SHP77 treated with DMSO at 0.1 percent for 48 hours (cell line): ENCODE data around the gene LRRC28.

Experiments used
- DNase-seq: peaks from one replicate; lab custom pipeline; 2025; lab: John Stamatoyannopoulos, UW

Gene LRRC28

DNA sequence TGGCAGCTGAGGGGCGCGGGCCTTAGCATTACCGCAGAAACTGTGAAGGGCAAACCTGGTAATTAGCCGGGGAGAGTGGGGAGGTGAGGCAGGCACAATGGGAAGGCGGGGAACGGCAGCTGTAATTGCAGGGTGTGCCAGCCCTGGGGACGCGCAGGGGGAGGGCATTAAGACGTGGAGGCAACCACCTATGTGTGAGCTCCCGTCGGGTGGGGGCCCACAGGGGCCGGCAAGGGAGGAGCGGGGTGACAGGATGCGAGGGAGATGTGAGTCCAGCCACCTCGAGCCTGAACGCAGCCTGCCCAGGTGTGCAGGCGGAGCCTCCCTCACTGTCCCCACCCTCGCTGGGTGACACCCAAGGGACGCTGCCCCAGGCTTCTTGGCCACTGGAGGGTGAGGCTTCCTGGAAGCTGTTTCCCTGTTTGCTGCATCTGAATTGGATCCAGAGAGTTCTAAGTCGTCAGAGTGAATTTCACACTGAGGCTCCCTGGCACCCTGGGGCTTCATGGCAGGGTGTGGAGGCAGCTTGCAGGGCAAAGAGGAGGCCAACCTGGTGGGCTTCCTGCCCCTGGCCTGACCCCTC, 183.9 kb downstream of the LRRC28 start:
- DNase-seq = no peak

- DNase-seq = no peak
Measured at GRCh38 chr15:99435877-99436541, 184.7 kb downstream of the LRRC28 start.

- no peak for DNase-seq
Measured at GRCh38 chr15:99436542-99437314, 185.4 kb downstream of the LRRC28 start.

DNA sequence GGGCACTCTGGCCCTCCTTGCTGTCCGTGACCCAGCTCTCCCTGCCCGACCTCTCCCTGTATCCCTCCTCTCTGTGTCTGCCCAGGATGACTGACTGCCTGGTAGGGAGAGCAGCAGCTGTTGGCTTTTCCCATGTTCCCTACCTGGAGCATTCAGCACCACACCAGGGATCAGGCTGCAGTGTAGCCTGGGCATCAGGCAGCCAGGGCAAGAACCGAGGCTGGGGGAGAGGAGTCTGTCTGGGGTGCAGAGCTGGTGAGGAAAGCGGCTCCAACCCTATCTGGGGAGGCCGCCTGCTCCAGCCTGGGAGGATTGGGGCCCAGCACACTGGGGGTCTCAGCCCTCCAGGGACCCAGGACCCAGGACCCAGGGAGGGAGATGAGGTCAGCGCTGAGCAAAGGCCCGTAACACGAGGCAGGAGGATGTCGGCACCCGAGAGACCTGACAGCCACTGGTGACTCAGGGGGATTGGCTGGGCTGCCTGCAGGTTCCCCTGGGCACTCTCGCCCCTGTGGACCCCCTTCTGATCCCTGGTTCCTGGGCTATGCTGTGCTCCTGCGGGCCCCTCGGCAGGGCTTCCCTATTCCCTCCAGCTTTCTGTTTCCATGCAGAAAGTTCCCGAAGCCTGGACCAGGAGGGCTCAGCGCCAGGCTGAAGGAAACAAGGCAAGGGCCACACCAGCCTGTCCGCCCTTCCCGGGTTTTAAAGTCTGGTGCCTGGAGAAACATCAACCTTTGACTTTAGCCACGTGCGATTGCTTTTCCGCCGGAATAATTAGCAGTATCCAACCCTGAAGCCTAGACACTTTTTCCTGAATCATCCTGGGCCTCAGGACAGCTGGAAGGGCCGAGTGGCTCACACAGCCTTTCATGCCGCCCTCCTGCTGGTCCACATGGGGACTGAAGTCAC, 186.3 kb downstream of the LRRC28 start:
- DNase-seq = no peak

- DNase-seq = no peak
Measured at GRCh38 chr15:99438224-99438585, 186.9 kb downstream of the LRRC28 start.

GRCh38 chr15:99438691-99439523, 187.6 kb downstream of the LRRC28 start:
- DNase-seq = no peak

- no peak for DNase-seq
Measured at GRCh38 chr15:99439524-99439835, 188.2 kb downstream of the LRRC28 start.

DNA sequence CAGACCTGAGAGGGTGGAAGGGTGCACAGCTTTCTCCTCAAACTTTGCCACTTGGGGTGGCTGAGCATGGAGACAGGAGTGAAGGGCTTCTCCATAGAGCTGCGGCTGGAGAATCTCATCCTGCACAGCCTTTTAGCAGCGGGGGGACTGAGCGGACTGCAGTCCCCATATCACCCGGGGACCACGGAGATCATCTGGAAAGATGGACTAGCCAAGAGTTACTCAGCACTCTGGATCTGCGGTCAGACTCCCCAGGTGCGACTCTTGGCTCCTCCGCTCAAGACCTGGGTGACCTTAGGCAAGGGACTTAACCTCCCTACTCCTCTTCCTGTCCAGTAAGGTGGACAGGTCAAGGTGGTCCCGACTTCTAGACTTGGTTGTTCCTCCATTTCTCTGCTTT, 188.7 kb downstream of the LRRC28 start:
- DNase-seq = no peak
